Osteoblast (primary cell): ENCODE data around the gene VSTM2B. TPM values are rescaled to one million over a fixed set of nuclear protein-coding genes. Genes with fewer than 3 reads are reported as not detected.
A peak's percentile ranks its signal among the peaks of the same experiment; 100 is the strongest.

Source experiments
- DNase-seq: peaks from one replicate; pipeline ENCODE4 v3.0.0; 2011; ENCODE audit warnings: low spot score, mixed read lengths; ENCODE audit not compliant: insufficient read length; ENCODE audit errors: missing footprints
- H2AFZ ChIP-seq: 2 replicates; pipeline ENCODE4 v1.6.0; 2011; ENCODE audit warnings: mild to moderate bottlenecking, low read length
- H3K27ac ChIP-seq: 2 replicates; pipeline ENCODE4 v1.5.1; 2011; ENCODE audit warnings: mild to moderate bottlenecking, low read depth, low read length, moderate library complexity
- H3K27me3 ChIP-seq: 2 replicates; pipeline ENCODE4 v1.6.0; 2012; ENCODE audit warnings: mild to moderate bottlenecking, control low read depth, inconsistent platforms, low read length, moderate library complexity; ENCODE audit not compliant: insufficient read depth
- H3K36me3 ChIP-seq: 2 replicates; pipeline ENCODE4 v1.5.1; 2011; ENCODE audit warnings: mild to moderate bottlenecking, low read length, control low read depth, moderate library complexity; ENCODE audit not compliant: insufficient read depth
- H3K4me1 ChIP-seq: 2 replicates; pipeline ENCODE4 v1.5.1; 2011; ENCODE audit warnings: mild to moderate bottlenecking, low read length, control low read depth, moderate library complexity; ENCODE audit not compliant: insufficient read depth
- H3K4me2 ChIP-seq: 2 replicates; pipeline ENCODE4 v1.6.0; 2011; ENCODE audit warnings: mild to moderate bottlenecking, low read length; ENCODE audit not compliant: insufficient read depth
- H3K4me3 ChIP-seq: fragments of 200-600 bp; sonication (generic); 3 replicates; pipeline ENCODE4 v1.5.1; 2012; ENCODE audit warnings: mild to moderate bottlenecking, low read length, inconsistent platforms; ENCODE audit not compliant: insufficient read depth
- H3K79me2 ChIP-seq: 2 replicates; pipeline ENCODE4 v1.6.0; 2012; ENCODE audit warnings: mild to moderate bottlenecking, low read length, control low read depth, inconsistent platforms; ENCODE audit not compliant: insufficient read depth
- H3K9me3 ChIP-seq: 2 replicates; pipeline ENCODE4 v1.5.1; 2011; ENCODE audit warnings: low read depth, low read length, control low read depth
- H4K20me1 ChIP-seq: 2 replicates; pipeline ENCODE4 v1.6.0; 2012; ENCODE audit warnings: mild to moderate bottlenecking, low read length, control low read depth; ENCODE audit not compliant: insufficient read depth
- total RNA-seq: library from RNA; depleted of rRNA; stranded (reverse); fragments of >200 nt; gene quantifications from 2 replicates; pipeline ENCODE4 v1.2.3, GENCODE V29; 2012
- TF ChIP-seq, protein P1 (sequence below): IDR thresholded peaks from 2 replicates; pipeline ENCODE4 v1.5.1; 2011; ENCODE audit warnings: mild to moderate bottlenecking, low read depth, low read length, moderate library complexity; ENCODE audit errors: extremely low read depth

Gene VSTM2B
- total RNA-seq, 1 donor: not detected

DNA sequence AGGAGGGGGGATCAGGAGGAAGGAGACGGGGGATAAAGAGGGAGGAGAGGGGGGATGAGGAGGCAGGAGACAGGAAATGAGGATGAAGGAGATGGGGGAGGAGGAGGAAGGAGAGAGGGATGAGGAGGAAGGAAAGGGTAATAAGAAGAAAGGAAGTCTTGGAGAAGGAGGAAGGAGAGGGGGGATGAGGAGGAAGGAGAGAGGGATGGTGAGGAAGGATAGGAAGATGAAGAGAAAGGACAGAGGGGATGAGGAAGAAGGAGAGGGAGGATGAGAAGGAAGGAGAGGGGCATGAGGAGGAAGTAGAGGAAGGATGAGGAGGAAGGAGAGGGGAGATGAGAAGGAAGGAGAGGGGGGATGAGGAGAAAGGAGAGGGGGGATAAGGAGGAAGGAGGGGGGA is 13.0 kb upstream of the VSTM2B start:
- Histone ChIP-seq H2AFZ (no peak overlapping the region), H3K4me2 (no peak overlapping the region), H3K27ac (no peak overlapping the region), H3K27me3 (no peaks in the 10 kb centered on the region), H3K4me3 (no peak overlapping the region), H3K79me2 (no peaks in the 10 kb centered on the region), H3K4me1 (no peaks in the 10 kb centered on the region), H3K36me3 (no peaks in the 10 kb centered on the region), H4K20me1 (no peaks in the 10 kb centered on the region), H3K9me3 (no peaks in the 10 kb centered on the region)
- TF ChIP-seq, protein P1, sequence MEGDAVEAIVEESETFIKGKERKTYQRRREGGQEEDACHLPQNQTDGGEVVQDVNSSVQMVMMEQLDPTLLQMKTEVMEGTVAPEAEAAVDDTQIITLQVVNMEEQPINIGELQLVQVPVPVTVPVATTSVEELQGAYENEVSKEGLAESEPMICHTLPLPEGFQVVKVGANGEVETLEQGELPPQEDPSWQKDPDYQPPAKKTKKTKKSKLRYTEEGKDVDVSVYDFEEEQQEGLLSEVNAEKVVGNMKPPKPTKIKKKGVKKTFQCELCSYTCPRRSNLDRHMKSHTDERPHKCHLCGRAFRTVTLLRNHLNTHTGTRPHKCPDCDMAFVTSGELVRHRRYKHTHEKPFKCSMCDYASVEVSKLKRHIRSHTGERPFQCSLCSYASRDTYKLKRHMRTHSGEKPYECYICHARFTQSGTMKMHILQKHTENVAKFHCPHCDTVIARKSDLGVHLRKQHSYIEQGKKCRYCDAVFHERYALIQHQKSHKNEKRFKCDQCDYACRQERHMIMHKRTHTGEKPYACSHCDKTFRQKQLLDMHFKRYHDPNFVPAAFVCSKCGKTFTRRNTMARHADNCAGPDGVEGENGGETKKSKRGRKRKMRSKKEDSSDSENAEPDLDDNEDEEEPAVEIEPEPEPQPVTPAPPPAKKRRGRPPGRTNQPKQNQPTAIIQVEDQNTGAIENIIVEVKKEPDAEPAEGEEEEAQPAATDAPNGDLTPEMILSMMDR: no peak
- peak; percentile 15 for DNase-seq

DNA sequence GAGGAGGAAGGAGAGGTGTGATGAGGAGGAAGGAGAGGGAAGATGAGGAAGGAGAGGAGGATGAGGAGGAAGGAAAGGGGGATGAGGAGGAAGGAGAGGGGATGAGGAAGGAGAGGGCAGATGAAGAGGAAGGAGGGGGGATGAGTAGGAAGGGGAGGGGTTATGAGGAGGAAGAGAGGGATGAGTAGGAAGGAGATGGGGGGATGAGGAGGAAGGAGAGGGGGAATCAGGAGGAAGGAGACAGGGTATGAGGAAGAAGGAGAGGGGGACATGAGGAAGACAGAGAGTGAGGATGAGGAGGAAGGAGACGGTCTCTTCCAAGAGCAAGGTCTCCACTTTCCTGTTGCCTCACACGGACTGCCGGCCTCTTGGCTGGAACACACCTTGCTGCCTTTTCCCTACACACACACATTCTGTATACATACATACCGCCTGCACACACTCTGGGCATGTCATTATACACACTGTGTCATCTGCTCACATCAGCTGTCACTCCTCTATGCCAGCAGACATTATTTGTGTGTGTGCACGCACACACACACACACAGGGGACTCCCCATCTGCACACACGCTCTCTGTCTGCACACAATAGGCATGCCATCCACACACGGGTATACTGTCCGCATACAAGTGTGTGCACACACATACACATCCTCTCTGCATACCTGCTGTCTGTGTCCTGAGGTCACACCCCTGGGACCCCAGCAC is 11.1 kb upstream of the VSTM2B start:
- Histone ChIP-seq H3K4me1 (no peaks in the 10 kb centered on the region), H2AFZ (no peak overlapping the region), H3K27ac (no peak overlapping the region), H3K9me3 (no peaks in the 10 kb centered on the region), H3K4me3 (no peak overlapping the region), H3K27me3 (no peaks in the 10 kb centered on the region), H3K4me2 (no peak overlapping the region), H3K36me3 (no peaks in the 10 kb centered on the region), H3K79me2 (no peaks in the 10 kb centered on the region), H4K20me1 (no peaks in the 10 kb centered on the region)
- TF ChIP-seq, protein P1: no peak
- DNase-seq: peak; percentile 58

DNA sequence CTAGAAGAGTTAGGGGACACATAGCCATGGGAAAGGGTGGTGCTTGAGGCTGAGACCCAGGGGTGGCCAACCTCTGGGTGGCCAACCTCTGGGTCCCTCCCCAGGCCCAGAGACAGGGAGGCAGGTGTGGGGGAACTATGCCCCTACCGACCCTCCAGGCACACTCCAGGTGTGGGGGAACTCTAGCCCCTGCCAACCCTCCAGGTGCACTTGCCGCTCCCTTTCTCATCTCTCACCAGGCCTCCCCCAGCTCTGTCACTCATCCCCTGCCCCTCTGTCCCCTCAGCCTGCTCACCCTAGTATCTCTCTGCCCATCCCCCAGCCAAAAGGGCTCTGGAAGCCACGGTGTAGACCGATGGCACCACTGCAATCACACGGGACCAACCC is 10.6 kb upstream of the VSTM2B start:
- H3K27ac ChIP-seq: no peak overlapping the region
- no peaks in the 10 kb centered on the region for H3K27me3 ChIP-seq
- TF ChIP-seq, protein P1: no peak
- no peak overlapping the region for H3K4me3 ChIP-seq
- no peak overlapping the region for H3K4me2 ChIP-seq
- no peaks in the 10 kb centered on the region for H4K20me1 ChIP-seq
- H3K4me1 ChIP-seq: no peaks in the 10 kb centered on the region
- H3K9me3 ChIP-seq: no peaks in the 10 kb centered on the region
- H2AFZ ChIP-seq: no peak overlapping the region
- no peak for DNase-seq
- H3K36me3 ChIP-seq: no peaks in the 10 kb centered on the region
- no peaks in the 10 kb centered on the region for H3K79me2 ChIP-seq

- Histone ChIP-seq H3K4me1 (no peaks in the 10 kb centered on the region), H3K4me2 (no peak overlapping the region), H3K79me2 (no peaks in the 10 kb centered on the region), H4K20me1 (no peaks in the 10 kb centered on the region), H3K27me3 (no peaks in the 10 kb centered on the region), H3K27ac (no peak overlapping the region), H3K36me3 (no peaks in the 10 kb centered on the region), H2AFZ (no peak overlapping the region), H3K4me3 (no peak overlapping the region), H3K9me3 (no peaks in the 10 kb centered on the region)
- TF ChIP-seq, protein P1: no peak
- peak; percentile 72 for DNase-seq
Measured at GRCh38 chr19:29515706-29516357, 10.0 kb upstream of the VSTM2B start.
